HG02981 (cell line): ENCODE results near the gene RASD1.

Experiments used
- ATAC-seq: cut with Tn5 transposase; IDR thresholded peaks from one replicate; pipeline ENCODE4 v1.9.1; 2021; ENCODE audit warnings: mild to moderate bottlenecking, moderate library complexity; ENCODE audit not compliant: unreplicated experiment

Gene RASD1

DNA sequence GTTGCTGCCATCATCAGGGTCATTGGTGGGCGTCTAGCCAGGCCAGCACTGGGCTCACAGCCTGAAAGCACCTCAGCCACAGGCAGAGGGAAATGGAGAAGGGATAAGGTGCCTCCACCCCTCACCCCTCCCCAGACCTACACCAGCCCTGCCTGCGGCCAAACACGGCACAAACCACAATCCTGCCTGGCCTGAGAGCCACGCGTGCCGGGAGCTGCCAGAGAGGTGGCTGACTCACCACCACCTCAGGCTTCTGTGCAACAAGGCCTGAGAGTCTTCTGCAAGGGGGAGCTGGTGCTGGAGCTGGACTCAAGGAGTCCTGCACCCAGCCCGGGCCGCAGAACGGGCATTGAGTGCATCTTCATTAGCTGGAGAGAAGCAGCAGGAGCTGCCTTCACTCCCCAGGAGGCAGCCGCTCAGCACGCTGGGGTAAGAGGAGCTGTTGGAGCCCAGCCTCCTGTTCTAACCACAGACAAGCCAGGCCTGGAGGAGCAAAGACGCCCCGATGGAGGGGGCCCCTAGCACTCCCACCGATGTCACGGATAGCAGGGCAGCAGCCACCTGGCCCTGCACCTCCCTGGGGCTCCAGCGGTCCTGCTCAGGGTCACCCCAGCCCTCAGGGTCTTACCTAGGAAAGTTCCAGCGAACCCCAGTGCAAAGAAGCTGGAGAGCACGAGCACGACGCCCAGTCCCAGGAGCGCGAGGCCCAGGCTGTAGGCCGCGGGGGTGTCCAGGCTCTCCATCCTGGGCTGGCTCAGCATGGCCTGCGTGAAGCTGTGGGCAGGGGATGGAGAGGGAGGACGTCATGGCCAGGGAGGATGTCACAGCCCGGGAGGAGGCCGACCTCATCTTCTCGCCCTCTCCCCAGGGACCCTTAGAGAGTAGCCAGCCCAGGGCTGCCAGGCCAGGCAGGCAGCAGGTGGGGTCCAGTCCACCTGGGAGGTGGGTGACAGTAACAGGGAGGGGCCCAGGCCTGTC, 16.0 kb upstream of the RASD1 start:
- ATAC-seq, result no peak

DNA sequence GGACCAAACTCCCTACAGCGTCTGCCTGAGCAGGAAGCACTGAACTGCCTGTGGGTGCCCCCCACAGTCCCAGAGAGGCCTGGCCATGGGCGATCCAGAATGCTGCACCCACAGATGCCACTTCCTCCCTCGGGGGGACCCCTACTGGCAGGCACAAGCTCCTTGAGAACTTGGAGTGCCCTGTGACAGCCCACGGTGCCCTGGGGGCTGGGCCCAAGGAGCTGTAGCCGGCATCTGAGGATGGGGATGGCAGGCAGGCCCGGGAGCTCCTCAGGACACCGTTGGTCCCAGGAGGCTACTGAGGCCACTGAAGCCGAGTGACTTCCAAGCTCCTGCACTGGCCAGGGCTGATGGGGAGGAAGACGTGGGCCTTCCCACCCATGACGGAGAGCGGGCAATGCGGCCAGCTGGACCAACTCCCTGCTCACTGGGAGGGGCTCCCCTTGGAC, 15.1 kb upstream of the RASD1 start:
- ATAC-seq, result no peak

DNA sequence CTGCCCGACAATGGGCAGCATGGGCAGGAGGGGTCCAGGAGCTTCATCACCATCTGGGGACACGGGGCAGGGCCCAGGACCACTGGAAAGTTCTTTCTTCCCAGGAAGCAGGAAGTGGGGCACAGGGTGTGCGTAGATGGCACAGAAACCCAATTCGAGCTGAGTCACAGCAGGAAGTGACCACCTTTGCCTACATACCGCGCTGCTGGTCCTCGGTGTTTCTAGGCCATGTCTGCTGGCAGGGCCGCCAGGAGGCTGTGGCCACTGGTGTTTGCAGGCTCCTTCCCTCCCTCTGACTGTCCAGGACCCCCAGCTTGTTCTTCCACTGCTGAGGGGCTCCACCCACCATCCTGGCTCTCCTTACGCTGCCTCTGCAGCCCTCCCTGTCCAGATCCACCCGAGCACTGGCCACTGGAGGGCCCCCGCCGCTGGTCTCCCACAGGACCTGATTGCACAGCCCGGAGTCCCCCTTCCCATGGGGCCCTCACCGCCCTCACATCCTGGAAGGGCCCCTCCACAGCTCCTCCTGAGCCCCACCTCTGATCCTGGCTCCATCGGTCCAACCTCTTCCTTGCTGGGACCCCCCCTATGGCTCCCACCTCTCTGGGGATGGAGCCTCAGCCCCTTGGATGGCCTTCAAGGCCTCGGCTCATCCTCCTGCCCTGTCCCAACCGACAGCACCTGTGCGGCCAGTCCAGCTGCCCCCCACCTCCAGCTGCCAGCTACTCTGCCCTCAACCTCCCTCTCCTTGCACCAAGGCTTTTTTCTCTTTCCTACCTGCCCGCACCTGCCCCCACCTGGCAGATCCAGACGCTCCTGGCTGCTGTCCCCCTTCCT, 14.5 kb upstream of the RASD1 start:
- ATAC-seq, result no peak

DNA sequence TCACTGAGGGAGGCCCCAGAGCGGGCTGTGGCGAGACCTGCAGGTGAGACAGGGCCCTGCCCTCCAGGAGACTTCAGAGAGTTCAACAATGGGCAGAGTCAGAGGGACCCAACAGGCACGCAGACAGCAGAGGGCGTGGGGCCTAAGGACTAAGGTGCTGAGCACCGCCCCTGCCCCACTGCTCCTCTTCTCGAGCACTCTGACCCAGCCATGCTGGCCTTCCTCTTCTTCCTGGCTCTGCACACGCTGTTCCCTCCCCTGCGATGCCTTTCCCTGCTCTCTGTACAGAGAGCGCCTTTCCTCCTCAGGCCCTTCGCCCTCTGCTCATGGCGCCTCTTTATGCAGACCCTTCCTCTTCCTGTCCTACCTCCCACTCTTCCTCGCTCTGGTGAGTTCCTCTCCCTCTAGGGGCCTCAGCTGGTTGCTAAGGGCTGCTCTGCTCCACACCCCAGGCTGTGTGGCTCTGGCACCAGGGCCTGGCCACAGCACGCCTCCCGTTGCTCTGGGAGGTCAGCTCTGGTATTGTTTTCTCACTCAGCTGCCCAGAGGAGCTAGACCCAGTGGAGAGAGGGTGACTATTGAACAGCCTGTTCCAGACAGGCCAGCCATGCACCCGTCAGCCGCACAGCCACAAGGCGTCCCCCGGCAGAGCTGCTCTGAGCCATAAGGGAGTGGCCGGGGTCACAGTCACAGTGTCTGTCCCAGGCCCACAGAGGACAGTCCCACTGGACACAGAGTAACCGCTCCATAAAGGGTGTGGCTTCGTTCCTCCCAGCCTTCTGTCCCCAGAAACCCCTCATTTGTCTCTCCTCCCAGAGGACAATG, 13.6 kb upstream of the RASD1 start:
- ATAC-seq, result no peak

DNA sequence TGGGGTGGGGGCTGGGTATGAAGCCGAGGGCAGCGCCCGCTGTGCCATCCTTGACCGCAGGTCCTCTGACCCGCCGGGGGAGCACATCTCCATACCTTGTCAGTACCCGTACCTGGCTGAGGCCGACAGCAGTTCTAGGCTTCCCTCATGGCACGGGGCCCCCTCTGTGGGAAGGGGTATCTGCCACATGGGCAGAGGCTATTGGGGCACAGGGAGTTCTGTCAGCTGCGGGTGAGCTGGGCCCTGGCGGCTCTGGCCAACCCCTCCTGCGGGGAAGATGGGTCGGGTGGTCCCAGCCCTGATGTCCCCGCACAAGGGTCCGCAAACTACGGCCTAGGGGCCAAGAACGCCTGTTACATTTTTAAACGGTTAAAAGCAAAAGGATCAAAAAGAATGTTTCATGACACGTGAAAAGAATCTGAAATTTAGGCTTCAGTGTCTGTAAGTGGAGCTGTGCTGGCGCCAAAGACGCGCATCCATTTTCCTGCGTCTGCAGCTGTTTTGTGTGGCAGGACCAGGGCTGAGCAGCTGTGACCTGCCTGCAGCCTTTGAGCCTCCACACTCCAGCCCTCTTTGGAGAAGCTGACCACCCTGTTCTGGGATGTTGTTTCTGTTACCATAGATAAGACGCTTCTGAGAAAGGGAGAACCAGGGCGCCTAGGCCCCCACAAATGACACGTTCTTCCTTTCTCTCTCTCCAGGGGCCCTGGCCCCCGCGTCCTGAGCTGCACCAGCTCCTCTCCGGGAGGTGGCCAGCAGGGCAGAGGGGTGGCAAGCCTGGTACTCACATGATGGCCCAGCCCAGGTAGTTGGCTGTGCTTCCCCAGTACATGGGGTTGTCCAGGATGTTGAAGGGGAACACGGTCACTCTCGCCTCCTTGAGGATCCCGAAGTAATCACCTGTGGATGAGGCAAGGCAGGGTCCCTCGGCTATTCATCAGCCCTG, 12.7 kb upstream of the RASD1 start:
- ATAC-seq, result no peak

DNA sequence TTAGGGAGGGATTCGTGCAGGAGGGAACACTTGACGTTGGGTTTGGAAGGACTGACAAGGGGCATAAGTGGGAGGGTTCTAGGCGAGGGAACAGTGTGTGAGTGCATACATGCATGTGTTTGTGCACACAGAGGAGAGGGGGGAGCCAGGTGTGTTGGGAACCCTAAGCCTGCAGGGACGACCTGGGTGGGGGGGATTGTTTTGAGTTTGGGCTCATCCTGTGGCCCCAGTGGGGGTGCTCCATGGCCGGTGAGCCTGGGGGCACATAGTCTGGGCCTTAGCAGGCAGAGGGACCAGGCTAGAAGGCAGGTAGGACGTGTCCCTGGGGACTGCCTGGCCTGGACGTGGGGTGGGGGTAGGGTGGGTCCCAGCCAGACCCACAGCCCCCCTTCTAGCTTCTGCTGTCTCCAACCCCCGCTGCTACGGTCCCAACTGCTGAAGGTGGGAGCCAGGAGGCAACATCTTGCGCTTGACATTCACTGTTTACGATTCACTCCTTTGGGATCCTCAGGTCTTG, 11.9 kb upstream of the RASD1 start:
- ATAC-seq, result no peak

DNA sequence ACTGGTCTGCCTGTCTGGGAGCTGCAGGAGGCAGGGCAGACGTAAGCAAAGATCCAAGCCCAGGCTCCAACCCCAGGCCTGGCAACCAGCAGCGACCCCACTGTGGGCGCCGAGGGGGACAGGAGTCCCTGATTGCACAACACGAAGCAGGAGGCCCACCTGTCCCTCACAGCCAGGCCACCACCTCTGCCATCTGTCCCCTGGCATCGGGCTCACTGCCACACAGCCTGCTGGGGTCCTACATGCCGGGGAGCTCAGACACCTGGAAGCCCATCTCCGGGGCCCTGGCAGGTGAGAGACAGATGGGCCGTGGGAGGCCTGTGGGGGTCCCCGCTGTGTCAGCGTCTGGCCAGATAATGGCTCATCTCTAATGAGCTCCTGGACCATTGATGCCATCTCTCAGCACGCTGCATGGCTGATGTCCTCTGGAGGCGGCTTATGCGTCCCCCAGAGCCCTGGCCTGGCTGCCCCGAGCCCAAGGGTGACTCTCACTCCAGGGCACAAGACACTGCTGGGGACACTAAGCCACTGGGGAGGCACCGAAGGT, 11.3 kb upstream of the RASD1 start:
- ATAC-seq, result no peak

DNA sequence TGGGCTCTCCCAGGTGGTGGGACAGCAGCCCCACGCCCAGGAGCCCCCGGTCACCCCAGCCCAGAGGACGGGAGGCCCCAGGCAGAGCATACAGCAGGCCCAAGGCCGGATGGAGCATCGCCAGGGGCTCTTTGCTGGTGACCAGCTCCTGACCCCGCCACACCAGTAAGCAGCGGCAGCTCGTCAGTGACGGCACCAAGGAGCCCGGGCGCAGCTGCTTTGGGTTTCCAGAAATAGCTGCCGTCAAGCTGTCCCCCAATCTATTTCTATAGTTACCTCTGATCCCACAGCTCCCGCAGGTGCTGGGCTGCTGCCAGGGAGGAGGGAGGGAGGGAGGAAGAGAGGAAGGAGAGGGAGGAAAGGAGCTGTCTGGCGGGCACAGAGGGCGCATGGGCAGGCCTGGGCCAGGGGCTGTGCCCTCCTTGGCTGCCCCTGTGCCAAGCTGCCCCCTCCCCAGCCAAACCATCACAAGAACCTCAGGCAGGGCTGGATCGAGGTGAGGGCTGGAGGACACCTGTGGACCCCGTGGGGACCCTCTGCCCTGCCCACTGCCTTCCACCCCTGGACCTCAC, 10.8 kb upstream of the RASD1 start:
- ATAC-seq, result no peak

DNA sequence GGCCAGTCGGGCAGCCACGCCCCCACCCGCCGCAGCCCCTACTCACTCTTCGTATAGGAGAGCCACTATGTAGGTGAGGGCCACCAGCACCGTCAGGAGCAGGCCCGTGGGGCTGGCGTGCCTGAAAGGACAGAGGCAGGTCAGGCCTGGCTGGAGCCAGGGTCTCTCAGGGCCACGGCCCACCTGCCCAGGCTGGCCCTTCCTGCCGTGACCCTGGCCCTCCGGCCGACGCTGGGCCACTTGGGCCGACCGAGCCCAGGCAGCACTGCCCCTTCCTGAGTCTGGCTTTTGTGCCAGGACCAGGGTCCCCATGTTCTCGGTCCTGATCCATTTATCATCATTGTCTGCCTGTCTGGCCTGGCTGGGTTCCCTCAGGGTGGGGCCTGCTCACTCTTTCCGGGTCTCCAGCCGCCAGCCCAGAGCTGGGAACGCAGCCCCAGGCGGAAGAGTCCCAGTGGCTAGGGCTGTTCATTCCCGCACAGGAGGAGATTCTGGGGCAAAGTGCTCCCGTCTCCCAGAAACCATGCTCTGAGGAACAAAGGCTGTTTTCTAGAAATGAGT, 10.1 kb upstream of the RASD1 start:
- ATAC-seq, result no peak

DNA sequence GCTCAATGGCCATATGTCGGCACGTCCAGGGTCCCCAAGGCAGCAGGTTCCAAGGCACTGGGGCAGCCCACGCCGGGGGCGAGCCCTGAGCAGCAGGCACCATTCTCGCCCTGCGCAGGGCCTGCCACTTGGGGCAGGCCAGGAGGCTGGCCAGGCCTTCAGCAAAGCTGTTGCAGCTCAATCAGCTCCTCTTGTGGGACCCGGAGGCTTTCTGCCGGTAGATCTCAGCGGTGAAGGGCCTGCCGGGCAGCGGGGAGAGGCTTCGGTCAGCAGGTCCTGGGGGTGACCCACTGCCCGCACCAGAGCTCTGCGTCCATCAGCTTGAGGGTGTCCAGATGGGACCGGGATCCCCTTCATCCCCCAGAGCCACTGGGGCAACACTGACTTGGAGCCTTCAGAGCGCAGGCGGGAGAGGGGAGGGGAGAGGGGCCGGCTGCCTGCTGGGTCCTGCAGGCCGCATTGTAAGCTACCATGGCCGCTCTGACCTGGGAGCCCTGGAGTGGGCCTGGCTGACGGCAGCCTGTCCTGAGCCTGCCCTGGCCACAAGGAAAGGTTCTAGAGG, 9.5 kb upstream of the RASD1 start:
- ATAC-seq, result no peak

DNA sequence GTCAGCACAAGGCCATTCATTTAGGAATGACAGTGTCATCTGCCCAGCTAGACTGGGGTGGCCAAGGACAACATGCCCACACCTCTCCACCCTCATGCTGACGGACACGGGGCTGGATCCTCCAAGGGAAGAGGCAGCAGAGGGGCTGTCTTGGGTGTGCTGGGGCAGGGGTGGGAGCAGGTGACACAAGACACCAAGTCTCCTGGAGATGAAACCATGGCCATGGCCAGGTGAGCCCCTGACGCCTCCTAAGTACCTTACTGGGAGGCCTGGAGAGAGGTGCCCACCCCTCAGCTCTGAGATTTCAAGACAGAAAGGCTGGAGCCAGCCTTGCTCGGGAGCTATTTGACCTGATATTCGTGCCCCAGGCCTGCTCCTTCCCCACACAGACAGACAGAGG, 9.0 kb upstream of the RASD1 start:
- ATAC-seq, result no peak

DNA sequence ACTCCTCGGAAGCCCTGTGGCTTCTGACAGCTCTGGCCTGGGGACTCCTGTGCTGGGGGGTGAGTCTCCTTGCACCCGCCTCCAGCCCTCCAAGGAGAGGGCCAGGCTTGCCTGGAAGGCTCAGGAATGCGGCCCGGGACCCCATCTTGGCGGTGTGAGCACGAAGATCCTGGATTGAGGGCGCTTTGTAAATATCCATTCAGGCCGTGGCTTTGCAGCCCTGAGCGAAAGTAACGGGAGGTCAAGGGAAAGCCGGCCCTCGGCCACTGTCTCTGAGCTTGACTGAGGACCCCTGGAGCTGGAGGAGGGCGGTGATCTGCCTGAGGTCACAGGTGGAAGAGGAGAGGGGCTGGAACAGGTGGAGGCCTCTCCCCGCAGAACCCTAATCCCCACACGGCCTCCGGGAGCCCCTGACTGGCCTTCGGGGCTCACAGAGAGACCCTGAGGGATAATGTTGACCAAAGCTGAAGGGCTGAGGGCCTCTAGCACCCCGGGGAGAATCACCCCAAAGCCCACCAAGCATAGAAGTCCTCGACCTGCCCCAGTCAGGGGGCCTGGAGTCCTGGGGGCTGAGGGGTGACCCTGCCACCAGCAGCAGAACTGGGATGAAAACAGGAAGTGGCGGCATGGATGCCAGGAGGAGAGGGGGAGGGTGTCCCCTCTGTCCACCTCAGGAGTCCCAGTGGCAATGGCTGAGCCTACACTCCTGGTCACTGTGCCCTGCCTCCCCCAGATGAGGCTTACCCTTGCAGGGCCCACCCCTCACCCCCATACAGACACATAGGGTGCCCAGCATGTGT, 8.3 kb upstream of the RASD1 start:
- no peak for ATAC-seq

DNA sequence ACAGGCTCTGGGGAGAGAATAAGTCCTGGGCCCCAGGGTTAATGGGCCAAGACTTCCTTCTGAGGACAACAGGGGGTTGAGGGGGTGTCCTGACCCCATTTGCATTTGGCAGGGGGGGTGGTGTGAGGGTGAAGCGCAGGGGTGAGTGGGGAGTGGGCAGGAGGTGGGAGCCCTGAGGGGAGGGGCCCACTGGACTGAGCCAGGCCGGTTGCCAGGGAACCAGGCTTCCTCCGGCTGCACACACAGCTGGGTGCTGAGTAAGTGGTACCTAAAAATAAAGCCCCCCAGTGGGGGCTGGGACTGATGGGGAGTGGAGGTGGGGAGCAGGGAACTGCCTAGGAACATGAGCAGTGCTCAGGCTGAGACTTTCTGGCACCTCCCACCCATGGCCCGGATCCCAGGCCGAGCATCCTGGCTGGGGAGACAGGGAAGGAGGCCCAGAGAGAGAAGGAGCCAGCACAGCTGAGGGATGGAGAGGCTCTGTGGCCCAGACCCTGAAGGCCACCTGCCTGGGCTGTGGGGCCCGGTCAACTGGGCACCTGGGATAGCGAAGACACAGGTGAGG, 7.5 kb upstream of the RASD1 start:
- no peak for ATAC-seq

DNA sequence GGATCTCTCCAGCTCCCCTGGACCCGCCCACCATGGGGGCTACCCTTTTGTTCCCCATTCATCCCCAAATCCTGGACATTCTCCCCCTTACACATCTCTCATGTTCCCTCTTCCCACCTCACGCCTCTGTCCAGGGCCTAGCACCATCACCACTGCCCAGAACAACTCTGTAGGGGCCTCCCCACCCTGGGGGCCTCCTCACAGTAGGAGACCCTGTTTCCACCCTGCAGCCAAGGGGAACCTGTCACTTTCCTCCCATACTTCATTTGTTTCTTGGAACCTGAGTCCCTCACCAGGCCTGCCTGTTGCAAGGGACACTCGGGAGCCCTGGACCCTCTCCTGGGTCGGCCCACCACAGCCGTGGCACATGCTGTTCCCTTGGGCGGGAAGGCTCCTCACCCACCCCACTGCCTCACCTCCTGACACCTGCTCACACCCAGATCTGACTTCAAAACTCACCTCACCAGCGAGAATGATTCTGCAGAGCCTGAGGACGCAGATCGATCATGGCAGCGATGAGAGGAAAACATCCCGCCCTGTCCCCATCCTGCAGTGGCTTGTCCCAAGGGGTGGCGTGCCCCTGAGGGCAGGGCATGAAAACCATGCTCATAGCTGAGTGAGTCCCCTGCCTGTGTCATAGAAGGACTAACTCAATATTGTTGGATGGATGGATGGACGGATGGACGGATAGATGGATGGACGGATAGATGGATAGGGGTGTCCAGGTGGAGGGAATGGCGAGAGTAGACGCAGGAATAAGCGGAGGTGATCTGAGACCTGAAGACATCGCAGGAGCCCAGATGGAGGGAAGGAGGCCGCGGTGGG, 6.8 kb upstream of the RASD1 start:
- no peak for ATAC-seq

DNA sequence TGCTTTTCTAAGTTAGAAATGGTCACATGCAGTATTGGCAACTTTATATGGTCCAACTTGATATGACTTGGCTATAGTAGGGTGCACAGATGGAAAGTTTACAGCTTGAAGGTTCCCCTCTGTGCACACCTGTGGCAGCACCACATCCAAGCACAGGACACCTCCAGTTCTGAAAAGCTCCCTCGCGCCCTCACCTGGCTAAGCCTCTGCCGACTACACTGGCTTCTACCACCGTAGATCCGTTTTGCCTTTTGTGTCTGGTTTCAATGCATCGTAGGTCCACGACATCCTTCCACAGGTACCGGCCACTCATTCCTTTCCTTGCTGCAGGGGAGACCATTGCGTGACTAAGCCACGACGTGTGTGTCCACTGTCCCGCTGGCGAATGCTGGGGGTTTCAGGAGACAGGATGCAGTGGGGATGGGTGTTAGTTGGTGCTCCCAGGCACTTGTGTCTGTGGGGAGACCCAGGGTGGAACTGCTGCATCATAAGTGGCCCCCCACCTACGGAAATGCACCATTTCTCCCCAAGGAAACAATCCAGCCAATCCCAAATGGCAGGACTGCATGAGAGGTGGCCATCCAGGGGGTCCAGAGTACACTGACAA, 4.9 kb upstream of the RASD1 start:
- ATAC-seq, result no peak
